Measurements from ENCODE around the gene NEK8.
"Not testable (repeated sequence)": the region's sequence is repeated elsewhere in the genome, so short reads cannot be mapped to it uniquely, and the experiment has no call there.

The NEK8 gene

DNA sequence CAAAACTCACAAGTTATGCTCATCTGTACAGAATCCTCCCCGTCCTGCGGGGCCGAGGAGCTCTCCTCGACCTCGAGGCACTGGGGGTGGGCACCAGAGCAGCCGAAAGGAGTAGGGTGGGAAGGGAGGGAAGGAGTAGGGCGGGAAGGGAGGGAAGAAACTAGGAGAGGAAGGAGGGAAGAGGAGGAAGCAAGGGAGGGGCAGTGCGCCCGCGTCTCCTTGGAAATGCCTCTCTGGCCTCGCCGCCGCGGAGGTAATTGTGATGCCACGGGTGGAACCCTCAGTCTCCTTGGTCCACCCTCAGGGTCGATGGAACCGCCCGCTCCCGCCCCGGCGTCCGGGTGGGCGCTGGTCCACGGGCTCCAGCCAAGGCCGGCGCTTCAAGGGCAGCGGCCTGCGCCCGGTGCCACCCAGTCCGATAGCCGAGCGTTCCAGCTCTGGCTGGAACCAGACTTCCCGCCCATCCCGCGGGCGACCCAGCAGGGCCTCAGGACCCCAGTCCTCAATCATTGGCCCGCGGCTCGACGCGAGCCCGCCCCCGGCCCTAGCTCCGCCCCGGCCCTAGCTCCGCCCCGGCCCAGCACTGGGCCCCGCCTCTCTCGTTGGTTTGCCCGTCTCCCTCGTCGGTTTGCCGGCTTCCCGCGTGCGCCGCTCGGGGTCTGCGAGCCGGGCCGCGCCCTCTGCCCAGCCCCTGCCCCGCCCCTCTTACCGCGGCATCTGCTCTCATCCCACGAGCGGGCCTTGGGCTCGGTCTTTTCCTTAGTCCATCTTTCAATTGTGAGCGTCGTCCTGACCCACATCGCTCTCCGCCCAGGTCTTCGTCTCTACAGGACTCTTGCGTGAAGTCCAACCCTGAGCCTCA is 17.5 kb upstream of the NEK8 start:
- peak; percentile 92 for DNase-seq

DNA sequence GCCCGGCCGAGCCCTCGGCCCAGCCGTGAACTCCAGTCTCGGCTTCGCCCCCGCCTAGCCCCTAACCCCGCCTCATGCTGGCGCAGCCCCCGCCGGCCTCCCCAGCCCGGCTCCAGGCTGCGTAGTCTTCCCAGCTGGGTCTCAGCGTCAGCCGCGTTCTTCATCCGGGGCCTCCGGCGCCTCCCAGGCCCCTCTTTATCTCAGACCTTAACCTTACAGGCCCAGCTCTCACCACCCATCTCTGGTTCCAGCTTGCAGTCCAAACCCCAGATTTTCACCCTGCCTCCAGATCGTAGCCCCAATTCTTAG is 16.9 kb upstream of the NEK8 start, which contains the start of gene PROCA1:
PROCA1 (minus strand) TSS at position 166 of the 309 bp plus-strand sequence. CDS start 228 bp downstream, outside the sequence.
- DNase-seq: no peak

- DNase-seq: no peak
These were observed 16.4 kb upstream of the NEK8 start for GRCh38 chr17:28712032-28712704.

DNA sequence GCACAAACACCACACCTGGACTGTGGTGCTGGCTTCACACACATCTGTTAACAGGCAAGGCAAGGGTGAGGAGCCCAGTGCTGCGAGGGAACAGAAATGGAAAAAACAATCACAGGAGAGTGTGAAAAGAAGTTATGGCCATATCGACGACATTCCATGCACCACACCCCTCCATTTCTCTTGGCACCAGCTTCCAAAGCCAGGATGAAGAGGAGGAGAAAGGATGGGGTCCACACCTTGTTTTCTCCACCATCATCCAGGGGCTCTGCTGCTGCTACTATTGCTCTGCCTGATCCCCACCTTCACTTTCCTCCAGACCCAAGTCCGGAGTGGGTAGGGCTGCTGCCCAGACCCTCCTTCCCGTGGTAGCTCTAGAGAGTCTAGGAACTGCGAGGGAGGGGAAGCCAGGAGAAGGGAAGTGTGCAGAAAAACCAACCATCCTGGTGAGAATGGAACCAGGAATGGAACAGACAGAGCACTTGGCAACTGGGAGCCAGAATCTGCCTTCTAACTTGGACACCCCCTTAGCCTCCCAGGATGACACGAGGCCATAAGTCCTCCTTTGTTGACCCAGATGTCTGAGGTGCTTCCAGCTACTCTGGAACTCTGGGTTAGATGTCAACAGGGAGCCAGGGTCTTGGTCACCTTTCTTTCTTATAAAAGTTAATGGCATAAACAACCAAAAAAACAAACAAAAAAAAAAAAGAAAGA is 15.7 kb upstream of the NEK8 start:
- DNase-seq: no peak

DNA sequence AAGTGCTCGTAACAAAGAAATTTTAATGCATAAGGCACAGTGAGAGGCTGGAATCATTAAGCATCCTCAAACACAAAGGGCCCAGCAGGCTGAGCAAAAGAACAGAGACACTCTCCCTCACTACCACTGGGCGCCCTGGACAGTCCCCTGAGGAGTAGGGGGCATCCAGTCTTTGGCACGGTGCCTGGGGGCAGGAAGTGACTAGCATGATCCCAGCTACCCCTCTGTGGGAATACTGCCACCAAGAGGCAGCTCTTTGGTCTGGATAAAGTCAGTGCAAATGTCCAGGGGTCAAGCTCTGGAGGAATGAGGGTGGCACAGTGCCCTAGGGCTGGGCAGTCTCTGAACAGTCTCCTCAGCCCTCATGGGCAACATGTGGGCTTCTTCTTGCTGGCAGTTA is 14.3 kb upstream of the NEK8 start:
- no peak for DNase-seq

GRCh38 chr17:28715217-28715616 is 13.4 kb upstream of the NEK8 start:
- DNase-seq: no peak

GRCh38 chr17:28716740-28717577 is 11.6 kb upstream of the NEK8 start:
- peak; percentile 34 for DNase-seq

DNA sequence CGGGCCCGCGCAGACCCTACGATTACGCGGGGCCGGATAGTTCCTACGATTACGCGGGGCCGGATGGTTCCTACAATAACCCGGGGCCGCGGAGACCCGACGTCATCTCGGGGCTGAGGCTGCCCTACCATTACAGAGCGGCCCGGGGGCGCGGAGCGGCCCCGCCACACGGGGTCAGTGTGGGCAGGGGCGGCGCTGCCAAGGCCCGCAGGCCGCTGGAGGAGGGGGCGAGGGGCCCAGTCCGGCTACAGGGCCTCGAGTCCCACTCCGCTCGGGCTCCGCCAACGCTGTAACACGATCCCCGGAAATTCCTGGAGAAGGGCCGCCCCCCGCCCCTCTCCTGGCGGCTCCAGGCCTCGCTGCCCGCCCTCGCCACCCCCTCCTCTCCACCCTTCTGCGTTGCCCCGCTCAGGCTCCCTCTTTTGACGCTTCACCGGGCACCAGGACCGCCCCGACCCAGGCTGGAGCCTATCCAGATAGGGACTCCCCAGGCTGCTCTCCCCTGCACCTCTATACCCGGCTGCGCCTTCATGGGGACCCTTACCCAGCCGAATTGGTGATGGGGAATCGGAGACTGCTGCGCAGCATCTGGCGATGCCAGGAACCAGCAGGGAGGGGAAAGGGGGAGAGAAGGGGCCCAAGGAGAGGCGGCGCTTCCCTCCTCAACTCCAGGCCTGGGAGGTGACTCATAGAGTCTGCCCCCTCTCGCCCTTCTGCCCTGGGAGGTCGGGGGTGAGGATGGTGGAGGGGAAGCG is 10.8 kb upstream of the NEK8 start, which contains the start of gene RAB34:
RAB34 (minus strand) TSS at position 291 of the 755 bp plus-strand sequence. CDS start 602 bp downstream, outside the sequence.
- peak; percentile 96 for DNase-seq

DNA sequence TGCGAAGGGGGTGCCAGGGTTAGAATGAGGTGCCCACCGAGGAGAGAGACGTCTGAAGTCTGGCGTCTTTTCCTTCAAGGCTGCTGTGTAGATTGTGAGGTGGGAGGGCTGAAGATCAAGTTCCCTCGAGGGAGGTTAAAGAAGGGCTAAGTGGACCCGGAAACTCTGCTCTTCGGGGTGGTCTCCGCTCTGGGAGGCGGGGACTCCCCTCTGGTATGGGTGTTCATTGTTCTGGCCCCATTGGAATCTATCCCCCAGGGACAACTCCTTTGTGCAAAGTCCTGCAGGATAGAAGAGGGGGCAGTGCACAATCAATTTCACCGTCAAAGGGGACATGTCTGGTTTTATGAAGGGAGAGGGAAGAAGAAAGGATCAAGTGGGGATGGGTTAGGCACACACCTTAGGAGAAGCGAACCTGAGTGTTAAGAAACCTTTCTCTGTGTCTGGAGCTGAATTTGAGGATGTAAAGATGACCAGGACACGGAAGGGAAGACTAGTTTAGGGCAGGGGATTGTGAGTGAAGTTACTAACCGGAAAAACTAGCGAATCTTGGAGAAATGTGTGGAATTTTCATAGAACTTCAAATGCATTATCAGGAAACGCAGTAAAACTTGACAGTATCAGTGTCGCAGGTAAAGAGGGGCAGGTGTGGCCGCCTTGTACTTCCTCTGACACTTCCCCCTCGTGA is 10.1 kb upstream of the NEK8 start:
- DNase-seq: no peak

- DNase-seq: no peak
These were observed 9.6 kb upstream of the NEK8 start for GRCh38 chr17:28719021-28719433.

DNA sequence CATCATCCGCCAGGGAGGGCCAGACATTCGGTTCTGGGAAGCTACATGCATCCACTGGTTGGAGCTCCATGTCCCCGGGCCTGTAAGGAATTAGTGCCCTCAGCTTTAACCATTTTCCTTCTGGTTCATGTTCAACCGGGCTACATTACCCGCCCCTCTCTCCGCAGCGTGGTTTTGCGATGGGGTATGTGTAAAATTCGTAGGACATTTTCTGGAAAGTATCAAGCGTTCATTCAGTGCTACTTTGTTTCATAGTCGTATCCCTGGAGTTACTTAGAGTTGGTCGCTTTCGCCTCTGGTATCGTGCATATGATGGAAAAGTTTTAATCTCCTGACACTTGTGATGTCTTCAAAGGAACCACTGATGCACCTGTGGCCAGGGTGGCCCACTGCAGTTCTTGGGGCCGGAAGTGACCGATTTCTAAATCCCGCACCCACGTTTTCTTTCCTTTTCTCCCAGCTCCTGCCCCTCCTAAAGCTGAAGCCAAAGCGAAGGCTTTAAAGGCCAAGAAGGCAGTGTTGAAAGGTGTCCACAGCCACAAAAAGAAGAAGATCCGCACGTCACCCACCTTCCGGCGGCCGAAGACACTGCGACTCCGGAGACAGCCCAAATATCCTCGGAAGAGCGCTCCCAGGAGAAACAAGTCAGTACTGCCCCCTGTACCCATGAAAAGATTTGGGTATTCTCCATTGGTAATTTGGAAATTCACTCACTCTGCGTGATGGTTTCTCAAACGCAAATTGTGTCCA is 8.2 kb upstream of the NEK8 start:
- no peak for DNase-seq

DNA sequence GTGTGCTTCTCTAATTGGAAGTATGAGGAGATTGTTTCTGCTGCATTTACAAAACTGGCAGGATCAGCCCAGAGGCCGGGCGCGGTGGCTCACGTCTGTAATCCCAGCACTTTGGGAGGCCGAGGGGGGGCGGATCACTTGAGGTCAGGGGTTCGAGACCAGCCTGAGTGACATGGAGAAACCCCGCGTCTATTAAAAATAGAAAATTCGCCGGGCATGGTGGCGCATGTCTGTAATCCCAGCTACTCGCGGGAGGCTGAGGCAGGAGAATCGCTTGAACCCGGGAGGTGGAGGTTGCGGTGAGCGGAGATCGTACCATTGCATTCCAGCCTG is 7.6 kb upstream of the NEK8 start:
- DNase-seq: not testable (repeated sequence)

DNA sequence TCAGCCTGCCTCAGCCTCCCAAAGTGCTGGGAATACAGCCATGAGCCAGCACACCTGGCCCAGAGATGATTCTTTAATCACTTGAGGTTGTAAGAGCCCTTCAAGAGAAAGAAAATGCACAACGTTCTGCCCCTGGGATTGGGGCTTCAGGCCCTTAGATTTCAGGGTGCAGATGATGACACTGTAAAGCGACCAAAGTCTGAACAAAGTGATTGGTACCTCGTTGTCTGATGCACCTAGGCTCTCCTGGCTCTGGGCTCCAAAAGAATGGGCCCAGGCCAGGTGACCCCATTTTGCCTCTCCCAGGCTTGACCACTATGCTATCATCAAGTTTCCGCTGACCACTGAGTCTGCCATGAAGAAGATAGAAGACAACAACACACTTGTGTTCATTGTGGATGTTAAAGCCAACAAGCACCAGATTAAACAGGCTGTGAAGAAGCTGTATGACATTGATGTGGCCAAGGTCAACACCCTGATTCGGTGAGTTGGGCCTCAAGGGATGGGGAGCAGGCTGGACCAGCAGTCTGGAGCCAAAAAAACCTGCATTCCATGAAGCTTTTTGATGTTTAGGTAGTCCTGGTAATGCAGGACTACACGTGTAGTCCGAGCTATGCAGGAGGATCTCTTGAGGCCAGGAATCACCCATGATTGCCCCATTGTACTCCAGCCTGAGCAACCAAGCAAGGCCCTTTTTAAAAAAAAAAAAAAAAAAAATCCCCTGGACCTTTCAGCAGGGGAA is 6.0 kb upstream of the NEK8 start:
- no peak for DNase-seq

DNA sequence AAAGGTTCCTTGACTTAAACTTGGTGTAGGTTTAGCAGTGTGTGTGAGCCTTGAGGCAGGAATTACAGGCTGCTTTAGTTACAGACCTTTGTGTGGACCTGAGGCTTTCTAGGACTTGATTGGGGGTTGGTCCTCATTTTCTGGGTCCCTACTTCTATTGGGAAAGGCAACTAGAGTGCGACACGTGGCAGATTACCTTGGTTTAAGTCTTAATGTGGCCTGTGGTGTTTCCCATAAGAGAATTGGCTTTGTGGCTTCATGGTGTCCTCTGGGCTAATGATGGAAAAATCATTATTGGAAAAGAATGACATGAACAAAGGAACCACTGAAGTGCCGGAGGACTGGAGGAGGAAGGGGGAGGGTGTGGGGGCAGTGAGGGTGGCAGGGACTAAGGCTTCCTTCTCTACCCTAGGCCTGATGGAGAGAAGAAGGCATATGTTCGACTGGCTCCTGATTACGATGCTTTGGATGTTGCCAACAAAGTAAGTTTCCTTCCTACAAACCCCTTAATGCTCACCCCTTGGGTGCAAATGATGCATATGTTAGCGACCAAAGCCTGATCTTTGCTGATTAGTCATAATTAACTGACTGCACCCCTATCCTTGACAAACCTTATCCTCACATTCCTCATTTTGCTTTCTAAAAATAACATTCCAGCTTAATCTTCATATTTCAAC is 5.3 kb upstream of the NEK8 start:
- DNase-seq: no peak

GRCh38 chr17:28723836-28724499 is 4.6 kb upstream of the NEK8 start:
- not testable (repeated sequence) for DNase-seq

DNA sequence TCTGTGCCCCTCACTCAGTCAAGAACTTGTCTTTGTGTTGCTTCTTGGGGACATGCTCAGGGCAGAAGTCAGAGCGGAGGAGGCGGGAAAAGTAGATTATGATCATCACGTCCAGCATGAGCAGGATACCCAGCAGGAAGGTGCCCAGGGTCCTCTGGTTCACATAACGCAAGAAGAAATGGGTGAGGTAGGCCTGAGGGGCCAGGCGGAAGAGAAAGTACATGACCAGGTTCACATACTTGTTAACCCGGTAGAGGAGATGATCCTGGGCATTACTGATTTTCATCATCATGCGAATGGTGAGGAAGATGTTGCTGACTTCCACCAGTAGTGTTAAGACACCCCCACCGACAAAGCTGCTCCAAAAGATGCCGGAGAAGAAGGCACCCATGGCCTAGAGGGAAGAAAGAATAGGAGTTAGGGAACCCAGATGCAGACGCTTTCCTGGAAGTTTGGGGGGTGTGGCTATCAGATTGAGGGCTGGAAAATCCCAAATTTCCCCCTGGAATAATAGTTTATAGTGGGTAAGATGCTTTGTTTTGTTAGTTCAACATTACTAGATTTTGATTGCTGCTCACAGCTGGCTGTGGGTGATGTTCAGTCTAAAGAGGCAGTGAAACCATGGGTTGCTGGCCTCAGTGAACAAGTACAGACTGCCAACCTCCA is 4.0 kb upstream of the NEK8 start:
- DNase-seq: no peak

DNA sequence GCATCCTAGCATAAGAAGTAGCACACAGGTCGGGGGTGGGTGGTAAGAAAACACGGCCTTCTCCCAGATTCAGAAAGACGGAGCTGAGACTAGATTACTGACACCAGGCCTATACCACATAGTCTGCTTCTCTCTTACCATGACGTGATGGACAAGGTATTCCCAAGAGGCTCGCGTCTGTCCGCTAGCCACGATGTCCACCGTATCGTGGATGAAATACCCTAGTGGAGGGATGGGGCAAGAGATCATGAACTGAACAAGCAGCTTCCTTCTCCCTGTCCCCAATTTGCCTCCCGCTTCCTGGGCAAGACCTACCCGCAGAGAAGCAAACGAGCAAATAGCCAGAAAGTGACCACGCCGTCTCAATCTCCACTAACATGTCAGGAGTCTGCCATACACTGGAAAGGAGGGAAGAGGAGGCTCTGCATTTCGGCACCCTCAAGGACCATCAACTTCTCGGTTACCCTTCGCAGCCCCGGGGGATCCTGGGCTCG is 3.4 kb upstream of the NEK8 start:
- DNase-seq: peak; percentile 86

GRCh38 chr17:28725660-28726225 is 2.8 kb upstream of the NEK8 start:
- DNase-seq: peak; percentile 86

All from NCI-H510A treated with DMSO at 0.1 percent for 48 hours (cell line).